Measurements from ENCODE around the gene ADARB2.

ADARB2 gene

DNA sequence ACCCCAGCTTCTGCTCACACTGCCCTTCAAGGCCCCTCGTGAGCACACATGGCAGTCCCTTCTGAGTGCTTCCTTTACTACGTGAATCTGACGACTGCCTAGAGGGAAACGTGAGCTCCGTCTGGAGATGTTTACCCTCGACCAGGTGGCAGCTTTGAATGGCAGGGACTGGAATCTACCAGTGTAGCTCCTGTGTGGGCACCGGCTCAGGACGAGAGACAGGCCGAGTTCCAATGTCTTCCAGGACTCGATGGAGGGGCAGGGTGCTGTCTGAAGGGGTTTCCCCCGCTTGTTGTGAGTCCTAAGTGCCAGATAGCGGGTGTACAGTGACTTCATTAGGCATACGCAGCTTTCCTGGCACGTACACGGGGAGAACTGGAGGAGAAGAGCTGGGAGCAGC, 229.9 kb downstream of the ADARB2 start:
- ChIA-PET CTCF (interaction anchor here (0.5 to 0.6 kb wide), 2 partner anchors 209 to 1114 kb away, joined by 4 to 8 read pairs; no protein-coding TSS in a partner anchor), POLR2A (no interaction called here)
- no peak for TF ChIP-seq ZFP41 (tag by site-specific recombination; IDR thresholded peaks at IDR 0.05; ENCODE audit: borderline replicate concordance)
- TF ChIP-seq MZF1 (tag by site-specific recombination; IDR thresholded peaks at IDR 0.05; ENCODE audit: borderline replicate concordance) = no peak
- TF ChIP-seq ZNF768 (tag by site-specific recombination; IDR thresholded peaks at IDR 0.05) = no peak
- TF ChIP-seq ZNF629 (tag by site-specific recombination; IDR thresholded peaks at IDR 0.05) = no peak
- no peak for TF ChIP-seq OVOL3 (tag by site-specific recombination; IDR thresholded peaks at IDR 0.05)
- TF ChIP-seq ZNF777 (tag by site-specific recombination; IDR thresholded peaks at IDR 0.05; ENCODE audit: borderline replicate concordance) = no peak
- no peak for TF ChIP-seq ZNF558 (tag by site-specific recombination; IDR thresholded peaks at IDR 0.05)
- TF ChIP-seq, protein P1, sequence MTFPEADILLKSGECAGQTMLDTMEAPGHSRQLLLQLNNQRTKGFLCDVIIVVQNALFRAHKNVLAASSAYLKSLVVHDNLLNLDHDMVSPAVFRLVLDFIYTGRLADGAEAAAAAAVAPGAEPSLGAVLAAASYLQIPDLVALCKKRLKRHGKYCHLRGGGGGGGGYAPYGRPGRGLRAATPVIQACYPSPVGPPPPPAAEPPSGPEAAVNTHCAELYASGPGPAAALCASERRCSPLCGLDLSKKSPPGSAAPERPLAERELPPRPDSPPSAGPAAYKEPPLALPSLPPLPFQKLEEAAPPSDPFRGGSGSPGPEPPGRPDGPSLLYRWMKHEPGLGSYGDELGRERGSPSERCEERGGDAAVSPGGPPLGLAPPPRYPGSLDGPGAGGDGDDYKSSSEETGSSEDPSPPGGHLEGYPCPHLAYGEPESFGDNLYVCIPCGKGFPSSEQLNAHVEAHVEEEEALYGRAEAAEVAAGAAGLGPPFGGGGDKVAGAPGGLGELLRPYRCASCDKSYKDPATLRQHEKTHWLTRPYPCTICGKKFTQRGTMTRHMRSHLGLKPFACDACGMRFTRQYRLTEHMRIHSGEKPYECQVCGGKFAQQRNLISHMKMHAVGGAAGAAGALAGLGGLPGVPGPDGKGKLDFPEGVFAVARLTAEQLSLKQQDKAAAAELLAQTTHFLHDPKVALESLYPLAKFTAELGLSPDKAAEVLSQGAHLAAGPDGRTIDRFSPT (tag by site-specific recombination; IDR thresholded peaks at IDR 0.05) = no peak
- TF ChIP-seq, protein P2, sequence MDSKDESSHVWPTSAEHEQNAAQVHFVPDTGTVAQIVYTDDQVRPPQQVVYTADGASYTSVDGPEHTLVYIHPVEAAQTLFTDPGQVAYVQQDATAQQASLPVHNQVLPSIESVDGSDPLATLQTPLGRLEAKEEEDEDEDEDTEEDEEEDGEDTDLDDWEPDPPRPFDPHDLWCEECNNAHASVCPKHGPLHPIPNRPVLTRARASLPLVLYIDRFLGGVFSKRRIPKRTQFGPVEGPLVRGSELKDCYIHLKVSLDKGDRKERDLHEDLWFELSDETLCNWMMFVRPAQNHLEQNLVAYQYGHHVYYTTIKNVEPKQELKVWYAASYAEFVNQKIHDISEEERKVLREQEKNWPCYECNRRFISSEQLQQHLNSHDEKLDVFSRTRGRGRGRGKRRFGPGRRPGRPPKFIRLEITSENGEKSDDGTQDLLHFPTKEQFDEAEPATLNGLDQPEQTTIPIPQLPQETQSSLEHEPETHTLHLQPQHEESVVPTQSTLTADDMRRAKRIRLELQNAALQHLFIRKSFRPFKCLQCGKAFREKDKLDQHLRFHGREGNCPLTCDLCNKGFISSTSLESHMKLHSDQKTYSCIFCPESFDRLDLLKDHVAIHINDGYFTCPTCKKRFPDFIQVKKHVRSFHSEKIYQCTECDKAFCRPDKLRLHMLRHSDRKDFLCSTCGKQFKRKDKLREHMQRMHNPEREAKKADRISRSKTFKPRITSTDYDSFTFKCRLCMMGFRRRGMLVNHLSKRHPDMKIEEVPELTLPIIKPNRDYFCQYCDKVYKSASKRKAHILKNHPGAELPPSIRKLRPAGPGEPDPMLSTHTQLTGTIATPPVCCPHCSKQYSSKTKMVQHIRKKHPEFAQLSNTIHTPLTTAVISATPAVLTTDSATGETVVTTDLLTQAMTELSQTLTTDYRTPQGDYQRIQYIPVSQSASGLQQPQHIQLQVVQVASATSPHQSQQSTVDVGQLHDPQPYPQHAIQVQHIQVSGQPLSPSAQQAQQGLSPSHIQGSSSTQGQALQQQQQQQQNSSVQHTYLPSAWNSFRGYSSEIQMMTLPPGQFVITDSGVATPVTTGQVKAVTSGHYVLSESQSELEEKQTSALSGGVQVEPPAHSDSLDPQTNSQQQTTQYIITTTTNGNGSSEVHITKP (tag by site-specific recombination; IDR thresholded peaks at IDR 0.05) = no peak
- TF ChIP-seq, protein P3, sequence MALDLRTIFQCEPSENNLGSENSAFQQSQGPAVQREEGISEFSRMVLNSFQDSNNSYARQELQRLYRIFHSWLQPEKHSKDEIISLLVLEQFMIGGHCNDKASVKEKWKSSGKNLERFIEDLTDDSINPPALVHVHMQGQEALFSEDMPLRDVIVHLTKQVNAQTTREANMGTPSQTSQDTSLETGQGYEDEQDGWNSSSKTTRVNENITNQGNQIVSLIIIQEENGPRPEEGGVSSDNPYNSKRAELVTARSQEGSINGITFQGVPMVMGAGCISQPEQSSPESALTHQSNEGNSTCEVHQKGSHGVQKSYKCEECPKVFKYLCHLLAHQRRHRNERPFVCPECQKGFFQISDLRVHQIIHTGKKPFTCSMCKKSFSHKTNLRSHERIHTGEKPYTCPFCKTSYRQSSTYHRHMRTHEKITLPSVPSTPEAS (tag by site-specific recombination; IDR thresholded peaks at IDR 0.05) = no peak
- no peak for TF ChIP-seq ZNF114 (tag by site-specific recombination; IDR thresholded peaks at IDR 0.05)
- no peak overlapping the region for H3K27ac ChIP-seq (ENCODE audit: extremely low read depth, low read depth, low read length)
- no peaks in the 10 kb centered on the region for H3K4me1 ChIP-seq (ENCODE audit: control insufficient read depth, insufficient read depth, low read length)
- H3K36me3 ChIP-seq (ENCODE audit: control insufficient read depth in 2 of 2, insufficient read depth in 1 of 2, low read length in 2 of 2) = no peaks in the 10 kb centered on the region
- no peak overlapping the region for H3K4me3 ChIP-seq (ENCODE audit: low read depth, low read length)
- no peaks in the 10 kb centered on the region for H3K9me3 ChIP-seq (ENCODE audit: control insufficient read depth, insufficient read depth, low read depth, low read length)

DNA sequence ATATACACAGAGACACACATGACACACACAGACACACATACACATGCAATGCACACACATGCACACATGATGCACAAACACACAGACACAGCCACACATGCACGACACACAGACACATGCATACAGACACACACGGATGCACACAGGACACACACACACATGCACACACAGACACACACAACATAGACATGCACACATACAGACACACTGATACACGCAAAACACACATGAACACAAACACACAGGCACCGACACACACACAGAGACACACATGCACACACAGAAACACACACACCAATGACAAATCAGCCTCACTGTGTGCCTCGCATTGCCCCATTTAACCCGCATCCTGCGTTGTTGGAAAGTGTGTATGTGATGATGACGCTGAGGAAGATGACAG, 232.4 kb downstream of the ADARB2 start:
- no peak overlapping the region for H3K27ac ChIP-seq (ENCODE audit: extremely low read depth, low read depth, low read length)
- no peaks in the 10 kb centered on the region for H3K9me3 ChIP-seq (ENCODE audit: control insufficient read depth, insufficient read depth, low read depth, low read length)
- H3K36me3 ChIP-seq (ENCODE audit: control insufficient read depth in 2 of 2, insufficient read depth in 1 of 2, low read length in 2 of 2) = no peaks in the 10 kb centered on the region
- no peak overlapping the region for H3K4me3 ChIP-seq (ENCODE audit: low read depth, low read length)
- CTCF ChIA-PET = no interaction called here
- POLR2A ChIA-PET = no interaction called here
- TF ChIP-seq ZNF211 (tag by site-specific recombination; IDR thresholded peaks at IDR 0.05; ENCODE audit: low read depth) (no peak), ZNF354C (tag by site-specific recombination; IDR thresholded peaks at IDR 0.05; ENCODE audit: borderline replicate concordance, low read depth) (peak; percentile 20; the same call in 1 of the 2 replicates), ZNF202 (tag by site-specific recombination; IDR thresholded peaks at IDR 0.05; ENCODE audit: borderline replicate concordance) (0 out of 2 replicates have a peak, but pooled peaks have one; percentile 5)
- TF ChIP-seq, protein P3 (tag by site-specific recombination; IDR thresholded peaks at IDR 0.05) = peak; percentile 74
- H3K4me1 ChIP-seq (ENCODE audit: control insufficient read depth, insufficient read depth, low read length) = no peaks in the 10 kb centered on the region
